Liver (tissue), 9 donors: Measurements from ENCODE around the gene ASTE1. TPM values are rescaled to one million over a fixed set of nuclear protein-coding genes. Genes with fewer than 3 reads are reported as not detected.

Experiments used
- DNase-seq: peaks from one replicate; pipeline ENCODE4 v3.0.0-alpha.2; 2017; ENCODE audit warnings: low spot score
- H3K27ac ChIP-seq, 2 donors: one replicate each; pipeline ENCODE4 v1.7.0; 2013; ENCODE audit warnings: inconsistent platforms in 2 of 2, low read length in 2 of 2, control low read depth in 1 of 2, low read depth in 1 of 2, mild to moderate bottlenecking in 1 of 2
- H3K27me3 ChIP-seq, 4 donors: one replicate each; pipeline versions ENCODE4 v1.6.1 to v1.7.0; 2013; ENCODE audit warnings: low read length in 3 of 4, inconsistent platforms in 1 of 4, mild to moderate bottlenecking in 1 of 4, moderate library complexity in 1 of 4; ENCODE audit not compliant: control insufficient read depth in 4 of 4, insufficient read depth in 4 of 4
- H3K36me3 ChIP-seq, 4 donors: one replicate each; pipeline versions ENCODE4 v1.6.1 to v1.7.0; 2013; ENCODE audit warnings: low read length in 3 of 4, mild to moderate bottlenecking in 3 of 4, low read depth in 1 of 4, moderate library complexity in 1 of 4; ENCODE audit not compliant: control insufficient read depth in 4 of 4, insufficient read depth in 3 of 4
- H3K4me1 ChIP-seq, 4 donors: one replicate each; pipeline versions ENCODE4 v1.6.1 to v1.7.0; 2013; ENCODE audit warnings: low read length in 3 of 4, mild to moderate bottlenecking in 3 of 4, moderate library complexity in 1 of 4; ENCODE audit not compliant: control insufficient read depth in 4 of 4, insufficient read depth in 4 of 4
- H3K4me3 ChIP-seq, 3 donors: one replicate each; pipeline versions ENCODE4 v1.6.1 to v1.7.0; 2013; ENCODE audit warnings: low read length in 3 of 3, control low read depth in 1 of 3, low read depth in 1 of 3, mild to moderate bottlenecking in 1 of 3
- H3K9ac ChIP-seq, 2 donors: one replicate each; pipeline ENCODE4 v1.7.0; 2013; ENCODE audit warnings: low read length in 2 of 2, mild to moderate bottlenecking in 2 of 2, moderate library complexity in 2 of 2, control low read depth in 1 of 2, low read depth in 1 of 2
- H3K9me3 ChIP-seq, 4 donors: one replicate each; pipeline versions ENCODE4 v1.6.1 to v1.7.0; 2013; ENCODE audit warnings: low read length in 3 of 4; ENCODE audit not compliant: control insufficient read depth in 4 of 4
- EGR1 ChIP-seq, 2 donors: IDR thresholded peaks; 2 replicates each; pipeline ENCODE4 v1.6.1; 2016 to 2018; ENCODE audit warnings: antibody characterized with exemption in 2 of 2, low read depth in 2 of 2
- FOXA1 ChIP-seq: IDR thresholded peaks from 2 replicates; pipeline ENCODE4 v1.6.1; 2016; ENCODE audit warnings: antibody characterized with exemption
- FOXA2 ChIP-seq: IDR thresholded peaks from 2 replicates; pipeline ENCODE4 v1.6.1; 2016; ENCODE audit warnings: antibody characterized with exemption
- GABPA ChIP-seq, 2 donors: IDR thresholded peaks in 1 of 2; conservative IDR thresholded peaks in 1 of 2; 2 replicates each; pipeline ENCODE4 v1.6.1; 2016; ENCODE audit warnings: antibody characterized with exemption in 2 of 2, mild to moderate bottlenecking in 1 of 2, moderate library complexity in 1 of 2
- HNF4A ChIP-seq, 2 donors: conservative IDR thresholded peaks; 2 replicates each; pipeline ENCODE4 v1.6.1; 2016; ENCODE audit warnings: antibody characterized with exemption in 2 of 2, mild to moderate bottlenecking in 2 of 2
- HNF4G ChIP-seq: IDR thresholded peaks from 2 replicates; pipeline ENCODE4 v1.6.1; 2016; ENCODE audit warnings: antibody characterized with exemption
- JUND ChIP-seq, 2 donors: IDR thresholded peaks; 2 replicates each; pipeline ENCODE4 v1.6.1; 2016; ENCODE audit warnings: antibody characterized with exemption in 2 of 2
- NR2F2 ChIP-seq: IDR thresholded peaks from 2 replicates; pipeline ENCODE4 v1.6.1; 2016; ENCODE audit warnings: antibody characterized with exemption
- RAD21 ChIP-seq, 2 donors: IDR thresholded peaks; 2 replicates each; pipeline ENCODE4 v1.6.1; 2016; ENCODE audit warnings: antibody characterized with exemption in 2 of 2, mild to moderate bottlenecking in 2 of 2
- RXRA ChIP-seq, 2 donors: IDR thresholded peaks; 2 replicates each; pipeline ENCODE4 v1.6.1; 2017 to 2018; ENCODE audit warnings: antibody characterized with exemption in 2 of 2, mild to moderate bottlenecking in 1 of 2
- SP1 ChIP-seq: IDR thresholded peaks from 2 replicates; pipeline ENCODE4 v1.6.1; 2018; ENCODE audit warnings: antibody characterized with exemption, mild to moderate bottlenecking
- TAF1 ChIP-seq: conservative IDR thresholded peaks from 2 replicates; pipeline ENCODE4 v1.6.1; 2016; ENCODE audit warnings: antibody characterized with exemption, mild to moderate bottlenecking
- YY1 ChIP-seq: IDR thresholded peaks from 2 replicates; pipeline ENCODE4 v1.6.1; 2016; ENCODE audit warnings: antibody characterized with exemption, mild to moderate bottlenecking
- WGBS: extraction: QIAGEN DNeasy Blood & Tissue Kit; methylation state at CpG from one replicate; pipeline ENCODE4 v1.1.7; 2013; 5-methylcytosine and 5-hydroxymethylcytosine counted together
- polyA plus RNA-seq, 2 donors: library from polyadenylated mRNA; stranded (reverse) in 1 of 2; unstranded in 1 of 2; fragments of 200-250 nt in 1 of 2; fragments of >200 nt in 1 of 2; fragmentation: Nextera tagmentation in 1 of 2; extraction: Ambion mirVana in 1 of 2; gene quantifications; one replicate each; pipeline versions ENCODE4 v1.2.1 to v1.2.3, GENCODE V29; 2013 to 2015
- total RNA-seq, 2 donors: library from RNA; depleted of rRNA; stranded (reverse); fragments of >200 nt; gene quantifications; one replicate each; pipeline ENCODE4 v1.2.3, GENCODE V29; 2014
- TF ChIP-seq, protein P1 (sequence below): IDR thresholded peaks from 2 replicates; pipeline ENCODE4 v1.6.1; 2016; ENCODE audit warnings: antibody characterized with exemption
- TF ChIP-seq, protein P2 (sequence below): IDR thresholded peaks from 2 replicates; pipeline ENCODE4 v1.6.1; 2016; ENCODE audit warnings: antibody characterized with exemption, mild to moderate bottlenecking
- TF ChIP-seq, protein P3 (sequence below): IDR thresholded peaks from 2 replicates; pipeline ENCODE4 v1.6.1; 2016; ENCODE audit warnings: antibody characterized with exemption
- TF ChIP-seq, protein P4 (sequence below): fragments of 150-350 bp; IDR thresholded peaks from 2 replicates; pipeline ENCODE4 v1.5.1; 2017; ENCODE audit warnings: improper control_type of control experiment, low read depth, low read length; ENCODE audit not compliant: missing input control
- donor health status: healthy.
- donor health status: healthy.
- donor health status: healthy.
- donor health status: healthy.
- donor health status: healthy.

ASTE1 gene
- total and polyA plus RNA-seq, 4 donors = 2.6 to 6.0 (median 5.1) TPM

DNA sequence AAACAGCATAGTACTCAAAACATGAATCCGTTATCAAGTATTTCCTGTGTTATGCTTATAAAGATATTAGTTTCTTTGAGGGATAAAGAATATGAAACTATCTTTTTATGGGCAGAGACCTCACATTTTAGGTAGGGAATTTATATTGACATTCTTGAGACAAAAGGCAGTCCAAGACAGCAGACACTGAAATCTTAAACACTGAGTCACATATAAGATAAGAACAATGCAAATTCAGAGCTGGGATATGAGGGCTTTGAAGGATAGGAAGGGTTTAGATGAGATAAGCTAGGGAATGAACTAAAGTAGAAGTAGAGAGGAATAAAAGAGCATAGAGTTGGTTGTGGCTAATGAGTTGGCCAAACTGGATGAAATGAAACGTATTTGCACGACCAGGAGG is 58.4 kb downstream of the ASTE1 start:
- Histone ChIP-seq H3K4me3 (no peak overlapping the region), H3K9ac (no peak overlapping the region), H3K36me3 (peaks cover 2 to 27% (median 21%) of the 10 kb centered on the region in 4 donors), H3K27me3 (no peaks in the 10 kb centered on the region), H3K4me1 (no peaks in the 10 kb centered on the region), H3K9me3 (no peaks in the 10 kb centered on the region), H3K27ac (no peak overlapping the region)
- WGBS = 83% methylated on average over 3 of the region's 3 CpGs
- DNase-seq = no peak
- TF ChIP-seq NR2F2 = no peak
- TF ChIP-seq, protein P1, sequence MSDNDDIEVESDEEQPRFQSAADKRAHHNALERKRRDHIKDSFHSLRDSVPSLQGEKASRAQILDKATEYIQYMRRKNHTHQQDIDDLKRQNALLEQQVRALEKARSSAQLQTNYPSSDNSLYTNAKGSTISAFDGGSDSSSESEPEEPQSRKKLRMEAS = no peak

DNA sequence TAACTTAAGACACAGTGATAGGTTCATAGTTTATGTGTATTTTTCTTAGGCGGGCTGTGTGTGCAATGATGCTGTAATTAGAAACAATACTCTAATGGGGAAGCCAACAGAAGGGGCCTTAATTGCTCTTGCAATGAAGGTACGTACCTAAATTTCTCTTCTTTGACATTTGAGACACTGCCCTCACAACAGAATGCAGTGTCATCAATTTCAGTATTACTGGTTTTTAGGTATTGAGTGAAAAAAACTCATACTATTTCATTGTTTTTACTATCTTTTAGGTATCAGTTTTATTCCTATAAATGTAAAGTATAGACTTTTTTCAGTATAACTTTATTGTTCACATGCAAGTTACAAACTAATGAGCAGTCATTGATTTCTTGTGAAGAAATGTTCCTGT is 59.3 kb downstream of the ASTE1 start:
- TF ChIP-seq NR2F2 (no peak), YY1 (no peak), FOXA2 (no peak), EGR1 (IDR thresholded peaks at IDR 0.05; ENCODE audit: low read depth in 2 of 2) (no peak), TAF1 (no peak), RAD21 (IDR thresholded peaks at IDR 0.05) (no peak), SP1 (no peak), HNF4A (conservative IDR thresholded peaks at IDR 0.05) (no peak), HNF4G (no peak), GABPA (IDR thresholded peaks at IDR 0.05 in 1 of 2, conservative IDR thresholded peaks at IDR 0.05 in 1 of 2) (no peak)
- TF ChIP-seq, protein P2, sequence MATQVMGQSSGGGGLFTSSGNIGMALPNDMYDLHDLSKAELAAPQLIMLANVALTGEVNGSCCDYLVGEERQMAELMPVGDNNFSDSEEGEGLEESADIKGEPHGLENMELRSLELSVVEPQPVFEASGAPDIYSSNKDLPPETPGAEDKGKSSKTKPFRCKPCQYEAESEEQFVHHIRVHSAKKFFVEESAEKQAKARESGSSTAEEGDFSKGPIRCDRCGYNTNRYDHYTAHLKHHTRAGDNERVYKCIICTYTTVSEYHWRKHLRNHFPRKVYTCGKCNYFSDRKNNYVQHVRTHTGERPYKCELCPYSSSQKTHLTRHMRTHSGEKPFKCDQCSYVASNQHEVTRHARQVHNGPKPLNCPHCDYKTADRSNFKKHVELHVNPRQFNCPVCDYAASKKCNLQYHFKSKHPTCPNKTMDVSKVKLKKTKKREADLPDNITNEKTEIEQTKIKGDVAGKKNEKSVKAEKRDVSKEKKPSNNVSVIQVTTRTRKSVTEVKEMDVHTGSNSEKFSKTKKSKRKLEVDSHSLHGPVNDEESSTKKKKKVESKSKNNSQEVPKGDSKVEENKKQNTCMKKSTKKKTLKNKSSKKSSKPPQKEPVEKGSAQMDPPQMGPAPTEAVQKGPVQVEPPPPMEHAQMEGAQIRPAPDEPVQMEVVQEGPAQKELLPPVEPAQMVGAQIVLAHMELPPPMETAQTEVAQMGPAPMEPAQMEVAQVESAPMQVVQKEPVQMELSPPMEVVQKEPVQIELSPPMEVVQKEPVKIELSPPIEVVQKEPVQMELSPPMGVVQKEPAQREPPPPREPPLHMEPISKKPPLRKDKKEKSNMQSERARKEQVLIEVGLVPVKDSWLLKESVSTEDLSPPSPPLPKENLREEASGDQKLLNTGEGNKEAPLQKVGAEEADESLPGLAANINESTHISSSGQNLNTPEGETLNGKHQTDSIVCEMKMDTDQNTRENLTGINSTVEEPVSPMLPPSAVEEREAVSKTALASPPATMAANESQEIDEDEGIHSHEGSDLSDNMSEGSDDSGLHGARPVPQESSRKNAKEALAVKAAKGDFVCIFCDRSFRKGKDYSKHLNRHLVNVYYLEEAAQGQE = no peak
- TF ChIP-seq, protein P3, sequence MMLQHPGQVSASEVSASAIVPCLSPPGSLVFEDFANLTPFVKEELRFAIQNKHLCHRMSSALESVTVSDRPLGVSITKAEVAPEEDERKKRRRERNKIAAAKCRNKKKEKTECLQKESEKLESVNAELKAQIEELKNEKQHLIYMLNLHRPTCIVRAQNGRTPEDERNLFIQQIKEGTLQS = no peak
- TF ChIP-seq, protein P1 = no peak
- H3K9me3 ChIP-seq = no peaks in the 10 kb centered on the region
- DNase-seq = no peak
- H3K36me3 ChIP-seq = peaks cover 2 to 27% (median 21%) of the 10 kb centered on the region in 4 donors
- no peak overlapping the region for H3K4me3 ChIP-seq
- H3K9ac ChIP-seq = no peak overlapping the region
- H3K4me1 ChIP-seq = no peaks in the 10 kb centered on the region
- H3K27me3 ChIP-seq = no peaks in the 10 kb centered on the region
- H3K27ac ChIP-seq = no peak overlapping the region
- 96% methylated on average over 2 of the region's 2 CpGs for WGBS

DNA sequence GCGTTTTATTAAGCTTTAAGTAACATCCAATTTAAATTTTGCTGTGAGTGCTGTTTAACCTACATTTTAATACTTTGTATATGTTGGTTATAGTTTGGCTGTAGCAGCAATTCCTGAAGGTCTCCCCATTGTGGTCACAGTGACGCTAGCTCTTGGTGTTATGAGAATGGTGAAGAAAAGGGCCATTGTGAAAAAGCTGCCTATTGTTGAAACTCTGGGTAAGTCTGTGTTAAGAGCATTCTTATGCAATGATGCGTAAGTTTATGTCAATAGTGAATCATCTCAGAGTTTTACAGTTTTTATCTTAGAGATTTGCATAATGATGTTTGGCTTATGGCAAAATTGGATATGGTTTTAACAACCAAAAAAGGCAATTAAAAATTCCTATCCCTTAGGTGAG is 62.7 kb downstream of the ASTE1 start:
- no peak overlapping the region for H3K27ac ChIP-seq
- no peaks in the 10 kb centered on the region for H3K27me3 ChIP-seq
- no peak overlapping the region for H3K4me3 ChIP-seq
- peaks cover 3 to 32% (median 21%) of the 10 kb centered on the region in 4 donors for H3K36me3 ChIP-seq
- H3K9ac ChIP-seq = no peak overlapping the region
- H3K4me1 ChIP-seq = no peaks in the 10 kb centered on the region
- no peaks in the 10 kb centered on the region for H3K9me3 ChIP-seq
- no peak for DNase-seq
- 90% methylated on average over 3 of the region's 3 CpGs for WGBS
- TF ChIP-seq, protein P2 = no peak
- TF ChIP-seq HNF4A (conservative IDR thresholded peaks at IDR 0.05) = no peak
- TF ChIP-seq FOXA1 = no peak
- TF ChIP-seq, protein P4, sequence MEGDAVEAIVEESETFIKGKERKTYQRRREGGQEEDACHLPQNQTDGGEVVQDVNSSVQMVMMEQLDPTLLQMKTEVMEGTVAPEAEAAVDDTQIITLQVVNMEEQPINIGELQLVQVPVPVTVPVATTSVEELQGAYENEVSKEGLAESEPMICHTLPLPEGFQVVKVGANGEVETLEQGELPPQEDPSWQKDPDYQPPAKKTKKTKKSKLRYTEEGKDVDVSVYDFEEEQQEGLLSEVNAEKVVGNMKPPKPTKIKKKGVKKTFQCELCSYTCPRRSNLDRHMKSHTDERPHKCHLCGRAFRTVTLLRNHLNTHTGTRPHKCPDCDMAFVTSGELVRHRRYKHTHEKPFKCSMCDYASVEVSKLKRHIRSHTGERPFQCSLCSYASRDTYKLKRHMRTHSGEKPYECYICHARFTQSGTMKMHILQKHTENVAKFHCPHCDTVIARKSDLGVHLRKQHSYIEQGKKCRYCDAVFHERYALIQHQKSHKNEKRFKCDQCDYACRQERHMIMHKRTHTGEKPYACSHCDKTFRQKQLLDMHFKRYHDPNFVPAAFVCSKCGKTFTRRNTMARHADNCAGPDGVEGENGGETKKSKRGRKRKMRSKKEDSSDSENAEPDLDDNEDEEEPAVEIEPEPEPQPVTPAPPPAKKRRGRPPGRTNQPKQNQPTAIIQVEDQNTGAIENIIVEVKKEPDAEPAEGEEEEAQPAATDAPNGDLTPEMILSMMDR = no peak
- TF ChIP-seq GABPA (IDR thresholded peaks at IDR 0.05 in 1 of 2, conservative IDR thresholded peaks at IDR 0.05 in 1 of 2) = no peak
- no peak for TF ChIP-seq YY1
- no peak for TF ChIP-seq JUND (IDR thresholded peaks at IDR 0.05)
- no peak for TF ChIP-seq EGR1 (IDR thresholded peaks at IDR 0.05; ENCODE audit: low read depth in 2 of 2)
- TF ChIP-seq RXRA (IDR thresholded peaks at IDR 0.05) = no peak
- no peak for TF ChIP-seq RAD21 (IDR thresholded peaks at IDR 0.05)
- TF ChIP-seq, protein P1 = no peak
- TF ChIP-seq NR2F2 = no peak
- no peak for TF ChIP-seq SP1
